ENCODE results near the gene MAP4K4. TPM values are rescaled to one million over a fixed set of nuclear protein-coding genes. Genes with fewer than 3 reads are reported as not detected.

Gene MAP4K4
- polyA plus RNA-seq, 1 experiment = 53.5 TPM

DNA sequence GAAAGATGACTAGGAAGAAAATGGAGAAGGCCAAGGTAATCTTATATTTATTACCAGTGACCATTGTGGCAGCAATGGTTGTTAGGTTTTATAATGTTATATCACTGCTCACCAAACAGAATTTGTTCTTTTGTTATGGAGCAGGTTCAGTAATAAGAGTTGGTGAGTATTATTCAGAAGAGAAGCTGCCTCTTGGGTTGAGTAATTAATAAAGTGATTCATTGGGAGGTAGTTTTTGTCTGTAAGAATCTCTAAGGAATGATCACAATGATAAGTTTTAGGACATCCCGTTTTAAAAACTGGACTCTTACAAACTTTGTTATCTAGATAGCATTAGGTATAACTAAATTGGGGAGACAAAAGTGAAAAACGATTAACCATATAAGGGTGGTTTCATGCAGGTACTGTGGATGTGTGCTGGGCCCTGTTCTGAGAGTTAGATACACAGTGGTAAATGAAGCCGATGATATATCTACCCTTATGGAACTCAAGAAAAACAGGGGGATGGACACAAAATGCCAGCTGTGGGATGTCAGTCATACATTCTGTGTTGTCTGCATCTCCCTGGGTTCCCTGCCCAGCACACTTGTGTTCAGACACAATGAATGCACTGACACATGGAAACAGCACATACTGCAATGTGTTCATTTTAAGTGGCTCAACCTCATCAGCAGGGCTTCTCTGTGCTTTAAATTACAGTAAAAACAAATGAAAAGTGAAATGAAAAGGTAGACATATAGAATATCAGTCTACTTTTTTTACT lies 7.5 kb downstream of the MAP4K4 start:
- DNase-seq (ENCODE audit: low read depth) = no peak
- POLR2A ChIA-PET = no interaction called here
- CTCF ChIA-PET = interaction anchor here (1.4 kb wide), 1 partner anchor 125 kb away, joined by 4 read pairs; no protein-coding TSS in a partner anchor
- no peaks in the 10 kb centered on the region for H3K27me3 ChIP-seq (ENCODE audit: control insufficient read depth, insufficient read depth, low read length)
- H3K4me3 ChIP-seq (ENCODE audit: low read depth, low read length) = no peak overlapping the region
- no peaks in the 10 kb centered on the region for H3K36me3 ChIP-seq (ENCODE audit: control insufficient read depth, insufficient read depth, low read length)
- TF ChIP-seq, protein P1, sequence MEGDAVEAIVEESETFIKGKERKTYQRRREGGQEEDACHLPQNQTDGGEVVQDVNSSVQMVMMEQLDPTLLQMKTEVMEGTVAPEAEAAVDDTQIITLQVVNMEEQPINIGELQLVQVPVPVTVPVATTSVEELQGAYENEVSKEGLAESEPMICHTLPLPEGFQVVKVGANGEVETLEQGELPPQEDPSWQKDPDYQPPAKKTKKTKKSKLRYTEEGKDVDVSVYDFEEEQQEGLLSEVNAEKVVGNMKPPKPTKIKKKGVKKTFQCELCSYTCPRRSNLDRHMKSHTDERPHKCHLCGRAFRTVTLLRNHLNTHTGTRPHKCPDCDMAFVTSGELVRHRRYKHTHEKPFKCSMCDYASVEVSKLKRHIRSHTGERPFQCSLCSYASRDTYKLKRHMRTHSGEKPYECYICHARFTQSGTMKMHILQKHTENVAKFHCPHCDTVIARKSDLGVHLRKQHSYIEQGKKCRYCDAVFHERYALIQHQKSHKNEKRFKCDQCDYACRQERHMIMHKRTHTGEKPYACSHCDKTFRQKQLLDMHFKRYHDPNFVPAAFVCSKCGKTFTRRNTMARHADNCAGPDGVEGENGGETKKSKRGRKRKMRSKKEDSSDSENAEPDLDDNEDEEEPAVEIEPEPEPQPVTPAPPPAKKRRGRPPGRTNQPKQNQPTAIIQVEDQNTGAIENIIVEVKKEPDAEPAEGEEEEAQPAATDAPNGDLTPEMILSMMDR (IDR thresholded peaks at IDR 0.05; ENCODE audit: insufficient read depth, low read depth, low read length) = no peak

DNA sequence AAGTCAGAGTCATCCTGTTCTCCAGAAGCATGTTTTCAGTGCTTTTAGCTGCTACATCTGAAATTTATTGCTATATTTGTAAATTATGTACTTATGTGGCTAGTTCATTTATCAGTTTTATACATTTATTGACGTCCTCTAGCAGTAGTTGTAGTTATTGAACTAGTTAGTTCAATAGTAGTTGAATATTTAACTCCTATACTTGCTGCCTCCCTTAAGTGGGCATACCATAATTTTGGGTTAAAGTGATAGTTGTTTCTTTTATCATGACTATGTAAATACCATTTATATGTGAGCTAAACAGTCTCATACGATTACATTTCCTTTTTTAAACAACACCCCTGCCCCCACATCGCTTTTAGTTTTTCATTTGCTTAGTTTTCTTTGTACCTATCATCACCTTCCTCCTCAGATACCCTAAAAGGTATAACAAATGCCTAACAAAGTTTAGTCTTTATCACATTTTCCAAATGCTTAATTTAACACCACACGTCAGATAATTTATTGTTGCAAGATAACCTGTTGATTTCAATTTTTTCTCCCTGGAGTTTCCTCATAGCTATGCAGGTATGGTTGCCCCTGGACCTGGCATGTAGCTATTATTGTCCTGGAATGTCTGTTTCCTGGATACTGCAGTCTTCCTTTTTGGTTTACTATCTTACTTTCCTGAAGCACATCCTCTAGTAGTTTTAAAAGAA lies 8.8 kb downstream of the MAP4K4 start:
- Histone ChIP-seq H3K4me3 (ENCODE audit: low read depth, low read length) (no peak overlapping the region), H3K27me3 (ENCODE audit: control insufficient read depth, insufficient read depth, low read length) (no peaks in the 10 kb centered on the region), H3K36me3 (ENCODE audit: control insufficient read depth, insufficient read depth, low read length) (no peaks in the 10 kb centered on the region)
- no peak for DNase-seq (ENCODE audit: low read depth)
- TF ChIP-seq, protein P1 (IDR thresholded peaks at IDR 0.05; ENCODE audit: insufficient read depth, low read depth, low read length) = no peak
- ChIA-PET POLR2A (no interaction called here), CTCF (interaction anchor here (0.5 to 0.6 kb wide), 2 partner anchors 206 to 540 kb away, joined by 3 read pairs; no protein-coding TSS in a partner anchor)

DNA sequence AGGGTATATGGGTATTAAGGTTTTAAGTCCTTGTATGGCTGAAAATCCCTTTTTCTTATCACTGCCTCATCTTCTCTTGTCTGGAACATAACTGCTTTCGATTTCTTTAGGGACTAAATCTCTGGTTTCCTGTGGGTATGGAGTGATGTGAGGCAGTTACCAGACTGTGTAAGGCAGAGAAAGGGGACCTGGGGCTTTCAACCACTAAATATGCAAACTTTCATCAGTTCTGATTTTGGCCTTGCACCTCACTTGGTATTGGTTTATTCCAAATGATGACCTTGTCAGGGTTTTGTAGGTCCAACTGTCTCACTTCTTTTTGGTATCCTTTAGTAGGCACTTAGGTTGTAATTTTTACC lies 9.3 kb downstream of the MAP4K4 start:
- no peaks in the 10 kb centered on the region for H3K27me3 ChIP-seq (ENCODE audit: control insufficient read depth, insufficient read depth, low read length)
- POLR2A ChIA-PET = no interaction called here
- DNase-seq (ENCODE audit: low read depth) = no peak
- H3K4me3 ChIP-seq (ENCODE audit: low read depth, low read length) = no peak overlapping the region
- TF ChIP-seq, protein P1 (IDR thresholded peaks at IDR 0.05; ENCODE audit: insufficient read depth, low read depth, low read length) = no peak
- CTCF ChIA-PET = interaction anchor here (0.6 kb wide), 1 partner anchor 539 kb away, joined by 3 read pairs; no protein-coding TSS in a partner anchor
- H3K36me3 ChIP-seq (ENCODE audit: control insufficient read depth, insufficient read depth, low read length) = no peaks in the 10 kb centered on the region

DNA sequence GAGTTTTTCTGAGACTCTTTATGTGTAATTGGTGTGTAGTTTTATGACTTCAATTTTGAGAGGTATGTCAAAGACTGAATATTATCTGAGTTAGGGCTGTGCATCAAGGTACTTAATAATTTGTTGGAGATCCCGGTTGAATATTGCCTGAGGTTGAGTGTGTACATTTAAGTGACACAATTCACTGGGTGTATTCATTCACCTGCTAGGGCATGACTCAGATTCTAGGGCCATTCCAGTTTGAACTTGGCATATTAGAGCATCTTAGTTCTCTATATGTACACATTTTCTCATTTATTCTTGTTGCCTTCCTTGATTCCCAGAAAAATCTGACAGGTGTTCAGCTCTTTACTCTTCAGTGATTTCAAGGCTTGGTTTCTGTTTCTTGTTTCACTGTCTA lies 12.5 kb downstream of the MAP4K4 start:
- Histone ChIP-seq H3K4me3 (ENCODE audit: low read depth, low read length) (no peak overlapping the region), H3K27me3 (ENCODE audit: control insufficient read depth, insufficient read depth, low read length) (no peaks in the 10 kb centered on the region), H3K36me3 (ENCODE audit: control insufficient read depth, insufficient read depth, low read length) (peaks cover 1% of the 10 kb centered on the region; the same call in 1 of the 2 replicates)
- TF ChIP-seq, protein P1 (IDR thresholded peaks at IDR 0.05; ENCODE audit: insufficient read depth, low read depth, low read length) = no peak
- POLR2A ChIA-PET = interaction anchor here (0.5 kb wide), 1 partner anchor 186 kb away, joined by 7 read pairs; no protein-coding TSS in a partner anchor
- no peak for DNase-seq (ENCODE audit: low read depth)
- CTCF ChIA-PET = interaction anchor here (0.7 to 1.1 kb wide), 3 partner anchors 17 to 70 kb away, joined by 3 read pairs; no protein-coding TSS in a partner anchor

Measured in BJ (cell line).